Measurements from ENCODE around the gene SCAMP5. TPM values are rescaled to one million over a fixed set of nuclear protein-coding genes. Genes with fewer than 3 reads are reported as not detected.

The SCAMP5 gene
- total and polyA plus RNA-seq, 5 donors from 2014 or later = 0.20 to 1.3 (median 0.25) TPM; not detected in 2

DNA sequence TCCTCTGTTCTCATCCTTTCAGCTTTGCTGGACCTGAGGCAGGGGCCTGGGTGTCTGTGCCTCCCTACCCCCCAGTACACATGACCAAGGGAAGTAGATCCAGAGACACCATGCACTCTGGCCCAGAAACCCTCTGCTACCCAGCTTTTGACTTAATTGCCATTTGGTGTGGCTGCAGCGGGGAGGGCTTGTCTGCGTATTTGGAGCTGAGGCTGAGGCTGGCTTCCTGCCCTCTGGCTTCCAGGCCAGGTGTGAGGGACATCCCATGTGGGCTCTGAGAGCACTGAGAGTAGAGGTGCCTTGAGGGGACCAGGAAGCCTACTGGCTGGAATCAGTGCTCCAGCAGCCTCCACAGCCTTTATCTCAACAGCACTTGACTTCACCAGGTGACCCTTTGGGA is 54.9 kb downstream of the SCAMP5 start:
- H3K9me3 Mint-ChIP-seq = peaks cover 0 to 1% (median 0%) of the 10 kb centered on the region in 7 donors
- peaks cover 12% of the 10 kb centered on the region for H3K36me3 Mint-ChIP-seq
- H3K4me3 Mint-ChIP-seq = no peak overlapping the region
- ATAC-seq (ENCODE audit: low read depth in 2 of 2) (no peak), DNase-seq (no peak)
- H3K27me3 Mint-ChIP-seq = no peaks in the 10 kb centered on the region
- H3K4me1 Mint-ChIP-seq = peaks cover 3 to 33% (median 12%) of the 10 kb centered on the region in 4 donors
- H3K27ac Mint-ChIP-seq = no peak overlapping the region
- no peaks in the 10 kb centered on the region for H3K27me3 ChIP-seq (ENCODE audit: control insufficient read depth, insufficient read depth, low read length)
- H3K4me3 ChIP-seq (ENCODE audit: low read depth, low read length) = no peak overlapping the region
- H3K36me3 ChIP-seq (ENCODE audit: control insufficient read depth, insufficient read depth, low read length) = peaks cover 9% of the 10 kb centered on the region
- peaks cover 19% of the 10 kb centered on the region for H3K4me1 ChIP-seq (ENCODE audit: control insufficient read depth, insufficient read depth, low read length, poor library complexity, severe bottlenecking)
- no peak overlapping the region for H3K27ac ChIP-seq (ENCODE audit: insufficient read depth, low read length, poor library complexity, severe bottlenecking)
- no peaks in the 10 kb centered on the region for H3K9me3 ChIP-seq (ENCODE audit: control insufficient read depth in 2 of 2, low read length in 2 of 2)

DNA sequence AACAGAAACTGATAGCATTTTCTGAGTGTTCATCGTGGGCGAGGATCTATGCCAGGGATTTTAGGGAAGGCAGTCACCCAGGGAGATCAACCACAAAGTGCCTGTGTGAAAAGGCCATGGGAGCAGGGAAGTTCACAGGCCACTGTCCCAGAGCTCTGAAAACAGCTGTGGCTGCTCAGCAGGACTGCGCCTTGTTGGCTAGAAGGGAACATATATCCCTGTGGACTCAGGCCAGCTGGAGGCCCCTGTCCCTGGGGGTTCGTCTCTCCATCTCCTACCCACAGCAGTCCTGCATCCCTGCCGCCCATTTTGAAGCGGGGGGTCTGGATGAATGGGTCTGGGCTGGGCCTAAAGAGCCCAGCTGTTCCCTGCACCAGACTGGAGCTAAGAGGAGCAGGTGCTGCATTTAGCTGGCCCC is 55.8 kb downstream of the SCAMP5 start:
- Histone ChIP-seq H3K27ac (ENCODE audit: insufficient read depth, low read length, poor library complexity, severe bottlenecking) (no peak overlapping the region), H3K27me3 (ENCODE audit: control insufficient read depth, insufficient read depth, low read length) (no peaks in the 10 kb centered on the region), H3K4me3 (ENCODE audit: low read depth, low read length) (no peak overlapping the region), H3K9me3 (ENCODE audit: control insufficient read depth in 2 of 2, low read length in 2 of 2) (no peaks in the 10 kb centered on the region), H3K4me1 (ENCODE audit: control insufficient read depth, insufficient read depth, low read length, poor library complexity, severe bottlenecking) (peaks cover 14% of the 10 kb centered on the region), H3K36me3 (ENCODE audit: control insufficient read depth, insufficient read depth, low read length) (peaks cover 9% of the 10 kb centered on the region)
- H3K36me3 Mint-ChIP-seq = peaks cover 15% of the 10 kb centered on the region
- H3K4me1 Mint-ChIP-seq = peaks cover 0 to 29% (median 8%) of the 10 kb centered on the region in 4 donors
- H3K27ac Mint-ChIP-seq = peak overlapping the region in 1 of 3 donors; percentile 56
- DNase-seq = no peak
- ATAC-seq (ENCODE audit: low read depth in 2 of 2) = no peak
- H3K4me3 Mint-ChIP-seq = no peak overlapping the region
- no peaks in the 10 kb centered on the region for H3K27me3 Mint-ChIP-seq
- peaks cover 0 to 2% (median 0%) of the 10 kb centered on the region in 7 donors for H3K9me3 Mint-ChIP-seq

DNA sequence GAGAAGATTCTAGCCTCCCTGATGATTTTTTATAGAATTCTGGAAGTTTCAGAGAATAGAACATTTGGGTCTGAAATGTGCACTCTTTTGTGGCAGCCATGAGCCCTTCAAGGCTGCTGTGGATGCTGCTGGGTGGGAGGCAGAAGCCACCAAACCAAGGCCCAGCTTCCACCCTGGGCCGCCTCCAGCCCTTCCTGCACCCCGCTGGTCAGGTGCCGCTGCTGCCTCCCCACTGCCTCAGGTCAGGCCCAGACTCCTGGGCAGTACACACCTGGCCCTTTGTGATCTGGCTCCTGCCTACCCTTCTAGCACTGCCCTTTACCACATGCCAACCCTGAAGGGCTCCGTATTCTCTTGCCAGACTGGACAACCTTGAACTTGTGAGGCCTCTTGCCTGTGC is 56.3 kb downstream of the SCAMP5 start:
- Mint-ChIP-seq H3K36me3 (peaks cover 13% of the 10 kb centered on the region), H3K27me3 (no peaks in the 10 kb centered on the region), H3K4me1 (peaks cover 0 to 24% (median 5%) of the 10 kb centered on the region in 4 donors), H3K27ac (peak overlapping the region in 1 of 3 donors; percentile 31), H3K9me3 (peaks cover 0 to 2% (median 0%) of the 10 kb centered on the region in 7 donors), H3K4me3 (no peak overlapping the region)
- Histone ChIP-seq H3K4me1 (ENCODE audit: control insufficient read depth, insufficient read depth, low read length, poor library complexity, severe bottlenecking) (peaks cover 9% of the 10 kb centered on the region), H3K9me3 (ENCODE audit: control insufficient read depth in 2 of 2, low read length in 2 of 2) (no peaks in the 10 kb centered on the region), H3K27ac (ENCODE audit: insufficient read depth, low read length, poor library complexity, severe bottlenecking) (no peak overlapping the region), H3K4me3 (ENCODE audit: low read depth, low read length) (no peak overlapping the region), H3K36me3 (ENCODE audit: control insufficient read depth, insufficient read depth, low read length) (peaks cover 9% of the 10 kb centered on the region), H3K27me3 (ENCODE audit: control insufficient read depth, insufficient read depth, low read length) (no peaks in the 10 kb centered on the region)
- DNase-seq (no peak), ATAC-seq (ENCODE audit: low read depth in 2 of 2) (no peak)

DNA sequence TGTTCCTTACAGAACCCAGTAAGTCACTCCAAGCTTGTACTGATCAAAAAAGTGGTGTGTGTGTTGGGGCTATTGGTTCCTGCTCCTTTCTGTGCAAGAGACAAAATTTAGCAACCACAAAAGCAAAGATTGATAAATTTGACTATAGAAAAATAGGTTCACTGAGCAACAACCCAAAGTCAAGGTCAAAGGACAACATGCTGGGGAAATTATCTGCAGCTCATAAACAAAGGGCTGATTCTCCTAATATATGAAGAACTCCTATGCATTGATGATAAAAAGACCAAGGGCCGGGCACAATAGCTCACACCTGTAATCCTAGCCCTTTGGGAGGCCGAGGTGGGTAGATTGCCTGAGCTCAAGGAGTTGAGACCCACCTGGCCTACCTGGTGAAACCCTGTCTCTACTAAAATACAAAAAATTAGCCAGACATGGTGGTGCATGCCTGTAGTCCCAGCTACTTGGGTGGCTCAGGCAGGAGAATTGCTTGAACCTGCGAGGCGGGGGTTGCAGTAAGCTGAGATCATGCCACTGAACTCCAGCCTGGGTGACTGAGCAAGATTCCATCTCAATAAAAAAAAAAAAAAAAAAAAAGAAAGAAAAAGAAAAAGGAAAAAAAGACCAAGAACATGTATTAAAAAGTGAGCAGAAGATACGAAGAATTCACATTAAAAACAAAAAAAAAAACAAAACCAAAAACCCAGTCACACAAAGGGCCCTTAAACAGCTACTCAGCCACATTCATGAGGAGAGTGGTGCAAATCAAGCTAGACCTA is 57.8 kb downstream of the SCAMP5 start:
- peaks cover 7% of the 10 kb centered on the region for H3K36me3 ChIP-seq (ENCODE audit: control insufficient read depth, insufficient read depth, low read length)
- no peak for ATAC-seq (ENCODE audit: low read depth in 2 of 2)
- no peaks in the 10 kb centered on the region for H3K27me3 ChIP-seq (ENCODE audit: control insufficient read depth, insufficient read depth, low read length)
- no peaks in the 10 kb centered on the region for H3K9me3 ChIP-seq (ENCODE audit: control insufficient read depth in 2 of 2, low read length in 2 of 2)
- H3K27ac ChIP-seq (ENCODE audit: insufficient read depth, low read length, poor library complexity, severe bottlenecking) = no peak overlapping the region
- H3K4me3 ChIP-seq (ENCODE audit: low read depth, low read length) = no peak overlapping the region
- Mint-ChIP-seq H3K4me3 (no peak overlapping the region), H3K27ac (no peak overlapping the region), H3K9me3 (peaks cover 0 to 2% (median 0%) of the 10 kb centered on the region in 7 donors), H3K36me3 (peaks cover 13% of the 10 kb centered on the region), H3K27me3 (no peaks in the 10 kb centered on the region), H3K4me1 (peaks cover 0 to 10% (median 0%) of the 10 kb centered on the region in 4 donors)
- no peak for DNase-seq
- no peaks in the 10 kb centered on the region for H3K4me1 ChIP-seq (ENCODE audit: control insufficient read depth, insufficient read depth, low read length, poor library complexity, severe bottlenecking)

DNA sequence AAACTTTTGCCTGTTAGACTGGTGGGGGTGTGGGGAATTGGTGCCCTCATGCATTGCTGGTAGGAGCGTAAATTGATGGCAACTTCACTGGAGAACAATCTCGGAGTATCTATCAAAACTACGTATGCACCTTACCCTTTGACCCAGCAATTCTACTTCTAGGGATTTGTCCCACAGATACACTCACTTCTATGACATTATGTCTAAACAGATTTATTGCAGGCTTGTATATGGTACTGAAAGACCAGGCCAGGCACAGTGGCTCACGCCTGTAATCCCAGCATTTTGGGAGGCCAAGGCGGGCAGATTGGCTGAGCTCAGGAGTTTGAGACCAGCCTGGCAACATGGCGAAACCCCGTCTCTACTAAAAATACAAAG is 58.4 kb downstream of the SCAMP5 start:
- peaks cover 8% of the 10 kb centered on the region for H3K36me3 Mint-ChIP-seq
- H3K27ac ChIP-seq (ENCODE audit: insufficient read depth, low read length, poor library complexity, severe bottlenecking) = no peak overlapping the region
- no peak for ATAC-seq (ENCODE audit: low read depth in 2 of 2)

DNA sequence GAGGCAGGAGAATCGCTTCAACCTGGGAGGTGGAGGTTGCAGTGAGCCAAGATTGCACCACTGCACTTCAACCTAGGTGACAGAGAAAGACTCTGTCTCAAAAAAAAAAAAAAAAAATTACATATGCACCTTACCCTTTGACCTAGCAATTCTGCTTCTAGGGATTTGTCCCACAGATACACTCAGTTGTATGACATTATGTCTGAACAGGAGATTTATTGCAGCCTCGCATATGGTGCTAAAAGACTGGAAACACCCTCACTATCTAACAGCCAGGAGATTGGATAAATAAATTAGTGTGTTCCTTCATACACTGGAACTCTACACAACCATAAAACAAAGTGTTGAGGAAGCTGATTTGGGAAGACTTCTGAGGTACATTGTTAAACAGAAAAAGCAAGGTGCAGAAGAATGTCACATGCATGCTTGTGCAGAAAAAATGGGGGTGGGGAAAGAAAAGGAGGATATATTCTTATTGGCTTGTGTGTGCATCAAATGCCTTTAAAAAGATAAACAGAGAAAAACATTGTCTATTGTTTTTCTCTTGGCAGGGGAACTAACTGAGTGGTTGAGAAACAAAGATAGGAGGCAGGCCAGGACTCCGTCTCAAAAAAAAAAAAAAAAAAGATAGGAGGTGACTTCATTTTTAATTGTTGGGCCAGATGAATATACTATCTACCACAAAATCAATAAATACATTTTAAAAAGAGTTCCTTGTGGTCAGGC is 59.0 kb downstream of the SCAMP5 start:
- H3K27me3 ChIP-seq (ENCODE audit: control insufficient read depth, insufficient read depth, low read length) = no peaks in the 10 kb centered on the region
- ATAC-seq (ENCODE audit: low read depth in 2 of 2) = no peak
- H3K4me3 Mint-ChIP-seq = no peak overlapping the region
- no peaks in the 10 kb centered on the region for H3K27me3 Mint-ChIP-seq
- peaks cover 0 to 2% (median 0%) of the 10 kb centered on the region in 7 donors for H3K9me3 Mint-ChIP-seq
- H3K36me3 Mint-ChIP-seq = peaks cover 5% of the 10 kb centered on the region
- peak overlapping the region in 2 of 3 donors; percentile 13 to 26 for H3K27ac Mint-ChIP-seq
- no peak overlapping the region for H3K27ac ChIP-seq (ENCODE audit: insufficient read depth, low read length, poor library complexity, severe bottlenecking)
- H3K9me3 ChIP-seq (ENCODE audit: control insufficient read depth in 2 of 2, low read length in 2 of 2) = no peaks in the 10 kb centered on the region
- H3K4me1 Mint-ChIP-seq = peaks cover 0 to 10% (median 0%) of the 10 kb centered on the region in 4 donors
- DNase-seq = no peak
- no peaks in the 10 kb centered on the region for H3K36me3 ChIP-seq (ENCODE audit: control insufficient read depth, insufficient read depth, low read length)
- H3K4me1 ChIP-seq (ENCODE audit: control insufficient read depth, insufficient read depth, low read length, poor library complexity, severe bottlenecking) = no peaks in the 10 kb centered on the region
- H3K4me3 ChIP-seq (ENCODE audit: low read depth, low read length) = no peak overlapping the region

More for the DNA sequence above, 58.4 kb downstream of the SCAMP5 start:
- H3K4me3 Mint-ChIP-seq = no peak overlapping the region
- Histone ChIP-seq H3K4me1 (ENCODE audit: control insufficient read depth, insufficient read depth, low read length, poor library complexity, severe bottlenecking) (no peaks in the 10 kb centered on the region), H3K36me3 (ENCODE audit: control insufficient read depth, insufficient read depth, low read length) (peaks cover 3% of the 10 kb centered on the region), H3K27me3 (ENCODE audit: control insufficient read depth, insufficient read depth, low read length) (no peaks in the 10 kb centered on the region), H3K9me3 (ENCODE audit: control insufficient read depth in 2 of 2, low read length in 2 of 2) (no peaks in the 10 kb centered on the region), H3K4me3 (ENCODE audit: low read depth, low read length) (no peak overlapping the region)
- no peaks in the 10 kb centered on the region for H3K27me3 Mint-ChIP-seq
- peaks cover 0 to 2% (median 0%) of the 10 kb centered on the region in 7 donors for H3K9me3 Mint-ChIP-seq
- H3K4me1 Mint-ChIP-seq = peaks cover 0 to 10% (median 0%) of the 10 kb centered on the region in 4 donors
- H3K27ac Mint-ChIP-seq = no peak overlapping the region
- DNase-seq = no peak

DNA sequence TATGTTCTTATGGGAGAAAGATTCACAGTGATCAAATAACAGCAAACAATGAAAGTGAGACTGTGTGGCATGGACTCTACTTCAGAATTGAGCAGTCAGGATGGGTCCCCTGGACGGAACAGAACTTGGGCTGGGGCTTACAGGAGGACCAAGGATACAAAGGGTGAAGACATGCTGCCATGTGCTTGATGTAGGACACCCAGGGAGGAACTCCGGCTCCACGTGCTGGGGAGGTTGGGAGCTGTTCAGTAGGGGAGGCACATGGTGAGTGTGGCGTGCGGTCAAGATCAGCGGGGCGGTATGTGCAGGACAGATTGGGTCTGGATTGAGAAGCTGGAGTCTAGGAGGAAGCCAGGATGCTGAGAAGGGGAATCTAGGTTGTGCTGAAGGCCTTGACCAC is 60.7 kb downstream of the SCAMP5 start:
- H3K27ac Mint-ChIP-seq = peak overlapping the region in 2 of 3 donors; percentile 12 to 48
- no peaks in the 10 kb centered on the region for H3K27me3 Mint-ChIP-seq
- DNase-seq = no peak
- no peak overlapping the region for H3K4me3 Mint-ChIP-seq
- Histone ChIP-seq H3K36me3 (ENCODE audit: control insufficient read depth, insufficient read depth, low read length) (no peaks in the 10 kb centered on the region), H3K9me3 (ENCODE audit: control insufficient read depth in 2 of 2, low read length in 2 of 2) (no peaks in the 10 kb centered on the region), H3K27ac (ENCODE audit: insufficient read depth, low read length, poor library complexity, severe bottlenecking) (no peak overlapping the region), H3K4me1 (ENCODE audit: control insufficient read depth, insufficient read depth, low read length, poor library complexity, severe bottlenecking) (no peaks in the 10 kb centered on the region), H3K27me3 (ENCODE audit: control insufficient read depth, insufficient read depth, low read length) (no peaks in the 10 kb centered on the region), H3K4me3 (ENCODE audit: low read depth, low read length) (no peak overlapping the region)
- H3K36me3 Mint-ChIP-seq = peaks cover 5% of the 10 kb centered on the region
- H3K9me3 Mint-ChIP-seq = peaks cover 0 to 2% (median 0%) of the 10 kb centered on the region in 7 donors
- H3K4me1 Mint-ChIP-seq = peaks cover 0 to 10% (median 0%) of the 10 kb centered on the region in 4 donors
- ATAC-seq (ENCODE audit: low read depth in 2 of 2) = no peak
